Suprapubic skin (tissue), 4 donors: Measurements from ENCODE around the gene UBXN10. TPM values are rescaled to one million over a fixed set of nuclear protein-coding genes. Genes with fewer than 3 reads are reported as not detected.

Source experiments
- DNase-seq, 2 donors: peaks; one replicate each; pipeline ENCODE4 v3.0.0-alpha.2; 2019; ENCODE audit warnings: low spot score in 2 of 2
- H3K27ac ChIP-seq: fragments of 200-600 bp; sonication (generic); one replicate; pipeline ENCODE4 v1.5.1; 2019
- H3K27me3 ChIP-seq: fragments of 200-600 bp; sonication (generic); one replicate; pipeline ENCODE4 v1.5.1; 2019
- H3K36me3 ChIP-seq: fragments of 200-600 bp; sonication (generic); one replicate; pipeline ENCODE4 v1.5.1; 2019
- H3K4me1 ChIP-seq: fragments of 200-600 bp; sonication (generic); one replicate; pipeline ENCODE4 v1.5.1; 2019
- H3K4me3 ChIP-seq: fragments of 200-600 bp; sonication (generic); one replicate; pipeline ENCODE4 v1.5.1; 2019; ENCODE audit warnings: mild to moderate bottlenecking
- H3K9me3 ChIP-seq: fragments of 200-600 bp; sonication (generic); one replicate; pipeline ENCODE4 v1.5.1; 2019
- EP300 ChIP-seq: sonication (generic); formaldehyde crosslinking; IDR thresholded peaks from one replicate; pipeline ENCODE4 v1.6.1; 2017; ENCODE audit warnings: antibody characterized with exemption
- POLR2A ChIP-seq, 2 donors: fragments of 450-650 bp; IDR thresholded peaks; one replicate each; pipeline ENCODE4 v1.6.1; 2017; ENCODE audit warnings: antibody characterized with exemption in 2 of 2, mild to moderate bottlenecking in 2 of 2, moderate library complexity in 2 of 2
- POLR2AphosphoS5 ChIP-seq, 3 donors: sonication (generic); formaldehyde crosslinking; IDR thresholded peaks; one replicate each; pipeline ENCODE4 v1.6.1; 2017; ENCODE audit warnings: antibody characterized with exemption in 3 of 3
- WGBS: methylation state at CpG from one replicate; pipeline ENCODE4 v1.1.5; 2018; 5-methylcytosine and 5-hydroxymethylcytosine counted together
- total RNA-seq, 4 donors: library from RNA; depleted of rRNA; stranded (reverse); fragments of >200 nt; gene quantifications; one replicate each; pipeline ENCODE4 v1.1.0, GENCODE V29; 2016
- TF ChIP-seq, protein P1 (sequence below), 2 donors: fragments of 200-600 bp in 1 of 2; fragments of 450-650 bp in 1 of 2; sonication (generic) in 1 of 2; IDR thresholded peaks; one replicate each; pipeline ENCODE4 v1.5.1; 2016 to 2019; ENCODE audit warnings: antibody characterized with exemption in 2 of 2, mild to moderate bottlenecking in 1 of 2, moderate library complexity in 1 of 2

Gene UBXN10
- total RNA-seq, 4 donors from 2014 or later: 0.48 to 1.0 (median 0.68) TPM

DNA sequence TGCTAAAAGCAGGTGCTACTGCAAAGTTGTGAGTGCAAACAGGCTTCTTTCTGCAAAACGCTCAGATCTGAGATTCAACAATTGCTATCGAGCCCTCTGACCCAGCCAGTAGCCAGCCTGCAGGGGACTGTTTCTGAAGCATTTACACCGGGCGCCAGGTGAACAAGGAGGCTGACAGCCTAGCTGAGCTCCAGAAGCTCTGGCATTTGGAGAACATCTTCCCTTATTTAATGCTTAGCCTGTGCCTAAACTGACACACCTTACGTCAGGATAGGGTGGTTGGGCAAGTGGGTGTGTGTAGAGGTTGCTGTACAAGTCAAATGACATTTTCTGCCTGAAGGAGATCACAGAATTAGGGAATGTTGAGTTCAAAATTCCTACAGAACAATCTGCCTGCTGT, 16.3 kb downstream of the UBXN10 start:
- 80% methylated on average over 5 of the region's 5 CpGs for WGBS
- TF ChIP-seq POLR2AphosphoS5 (IDR thresholded peaks at IDR 0.05) (no peak), POLR2A (IDR thresholded peaks at IDR 0.05) (no peak), EP300 (no peak)
- TF ChIP-seq, protein P1, sequence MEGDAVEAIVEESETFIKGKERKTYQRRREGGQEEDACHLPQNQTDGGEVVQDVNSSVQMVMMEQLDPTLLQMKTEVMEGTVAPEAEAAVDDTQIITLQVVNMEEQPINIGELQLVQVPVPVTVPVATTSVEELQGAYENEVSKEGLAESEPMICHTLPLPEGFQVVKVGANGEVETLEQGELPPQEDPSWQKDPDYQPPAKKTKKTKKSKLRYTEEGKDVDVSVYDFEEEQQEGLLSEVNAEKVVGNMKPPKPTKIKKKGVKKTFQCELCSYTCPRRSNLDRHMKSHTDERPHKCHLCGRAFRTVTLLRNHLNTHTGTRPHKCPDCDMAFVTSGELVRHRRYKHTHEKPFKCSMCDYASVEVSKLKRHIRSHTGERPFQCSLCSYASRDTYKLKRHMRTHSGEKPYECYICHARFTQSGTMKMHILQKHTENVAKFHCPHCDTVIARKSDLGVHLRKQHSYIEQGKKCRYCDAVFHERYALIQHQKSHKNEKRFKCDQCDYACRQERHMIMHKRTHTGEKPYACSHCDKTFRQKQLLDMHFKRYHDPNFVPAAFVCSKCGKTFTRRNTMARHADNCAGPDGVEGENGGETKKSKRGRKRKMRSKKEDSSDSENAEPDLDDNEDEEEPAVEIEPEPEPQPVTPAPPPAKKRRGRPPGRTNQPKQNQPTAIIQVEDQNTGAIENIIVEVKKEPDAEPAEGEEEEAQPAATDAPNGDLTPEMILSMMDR (IDR thresholded peaks at IDR 0.05): no peak
- no peak for DNase-seq

DNA sequence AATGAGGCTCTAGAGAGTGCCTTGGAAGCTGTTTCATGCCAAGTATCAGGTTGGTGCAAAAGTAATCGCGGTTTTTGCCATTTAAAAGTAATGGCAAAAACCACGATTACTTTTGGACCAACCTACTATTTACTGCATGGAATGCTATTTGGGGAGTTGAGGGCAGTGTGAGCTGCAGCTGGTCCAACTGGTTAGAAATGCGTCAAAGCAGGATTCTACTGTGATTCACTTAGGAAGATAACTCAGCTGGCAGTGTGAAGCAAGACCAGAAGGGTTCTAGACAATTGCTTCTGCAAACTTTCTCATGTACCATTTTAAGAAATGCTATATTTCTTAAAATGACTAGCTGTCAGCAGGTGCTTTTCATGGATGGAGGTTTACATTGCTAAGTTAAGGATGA, 21.6 kb downstream of the UBXN10 start:
- TF ChIP-seq POLR2A (IDR thresholded peaks at IDR 0.05): no peak
- no peak for TF ChIP-seq POLR2AphosphoS5 (IDR thresholded peaks at IDR 0.05)
- no peak for TF ChIP-seq EP300
- TF ChIP-seq, protein P1 (IDR thresholded peaks at IDR 0.05): no peak
- DNase-seq: no peak
- H3K4me1 ChIP-seq: peaks cover 8% of the 10 kb centered on the region
- WGBS: 77% methylated on average over 4 of the region's 4 CpGs
- H3K27ac ChIP-seq: no peak overlapping the region
- peaks cover 5% of the 10 kb centered on the region for H3K27me3 ChIP-seq
- no peaks in the 10 kb centered on the region for H3K9me3 ChIP-seq
- no peaks in the 10 kb centered on the region for H3K36me3 ChIP-seq
- no peak overlapping the region for H3K4me3 ChIP-seq

More for the DNA sequence above, 16.3 kb downstream of the UBXN10 start:
- no peak overlapping the region for H3K4me3 ChIP-seq
- H3K9me3 ChIP-seq: no peaks in the 10 kb centered on the region
- no peaks in the 10 kb centered on the region for H3K4me1 ChIP-seq
- no peaks in the 10 kb centered on the region for H3K27me3 ChIP-seq
- no peak overlapping the region for H3K27ac ChIP-seq
- no peaks in the 10 kb centered on the region for H3K36me3 ChIP-seq

DNA sequence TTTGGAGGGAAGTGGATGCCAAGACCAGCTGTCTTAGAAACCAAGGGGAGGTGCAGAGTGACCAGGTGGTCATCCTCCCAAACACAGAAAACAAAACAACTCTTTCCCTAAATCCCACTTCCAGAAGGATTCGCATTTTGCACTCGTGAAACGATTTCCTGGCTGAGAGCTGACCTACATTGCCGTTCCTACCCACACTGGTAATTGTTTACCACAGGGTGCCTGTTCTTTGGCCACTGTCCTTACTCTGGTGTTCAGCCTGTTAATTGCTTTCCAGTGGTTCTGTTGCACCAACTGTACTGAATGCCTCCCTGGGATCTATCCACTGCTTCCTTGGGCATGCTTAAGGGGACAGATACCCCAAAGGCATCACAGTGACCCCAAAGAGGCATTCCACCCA, 23.6 kb downstream of the UBXN10 start:
- no peak overlapping the region for H3K27ac ChIP-seq
- H3K9me3 ChIP-seq: no peaks in the 10 kb centered on the region
- no peak for DNase-seq
- H3K4me3 ChIP-seq: no peak overlapping the region
- TF ChIP-seq, protein P1 (IDR thresholded peaks at IDR 0.05): no peak
- TF ChIP-seq POLR2A (IDR thresholded peaks at IDR 0.05) (no peak), EP300 (no peak), POLR2AphosphoS5 (IDR thresholded peaks at IDR 0.05) (no peak)
- no peaks in the 10 kb centered on the region for H3K36me3 ChIP-seq
- peaks cover 15% of the 10 kb centered on the region for H3K4me1 ChIP-seq
- peaks cover 12% of the 10 kb centered on the region for H3K27me3 ChIP-seq
- 81% methylated on average over 4 of the region's 4 CpGs for WGBS

DNA sequence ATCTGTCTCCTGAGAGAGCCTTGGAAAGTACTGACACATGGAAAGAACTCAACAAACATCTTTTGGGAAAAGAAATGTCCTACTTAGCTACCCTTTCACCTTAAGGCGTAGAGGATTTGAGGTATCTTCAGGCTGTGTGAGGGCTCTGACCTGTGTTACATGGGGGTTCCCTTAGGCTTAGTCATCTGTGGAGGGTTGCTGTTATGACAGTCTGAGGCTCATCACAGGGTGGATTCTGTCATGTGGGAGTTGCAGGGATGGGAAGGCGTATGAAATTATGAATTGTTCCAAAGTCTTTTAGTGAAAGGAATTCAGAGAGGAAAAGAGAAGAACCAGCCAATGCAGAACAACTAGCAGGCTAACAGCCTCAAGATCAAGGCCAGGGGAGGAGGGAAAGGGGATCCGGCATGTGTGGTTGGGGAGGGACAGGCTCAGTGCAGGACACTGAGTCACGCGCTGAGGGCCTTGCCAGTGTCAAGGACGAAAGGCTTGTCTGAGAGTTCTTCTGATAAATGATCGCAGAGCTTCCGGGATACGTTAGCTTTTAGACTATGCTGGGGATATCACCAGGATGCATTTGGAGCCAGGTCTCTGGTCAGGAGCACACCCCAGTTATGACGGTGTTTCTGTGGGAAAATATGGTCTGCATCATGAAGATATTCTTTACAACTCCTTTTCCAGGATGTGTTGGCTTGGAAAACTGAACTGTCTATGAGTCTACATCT, 25.0 kb downstream of the UBXN10 start:
- TF ChIP-seq POLR2AphosphoS5 (IDR thresholded peaks at IDR 0.05) (no peak), EP300 (no peak), POLR2A (IDR thresholded peaks at IDR 0.05) (no peak)
- TF ChIP-seq, protein P1 (IDR thresholded peaks at IDR 0.05): no peak
- Histone ChIP-seq H3K36me3 (no peaks in the 10 kb centered on the region), H3K9me3 (no peaks in the 10 kb centered on the region), H3K4me1 (peaks cover 15% of the 10 kb centered on the region), H3K27ac (no peak overlapping the region), H3K4me3 (no peak overlapping the region), H3K27me3 (peaks cover 22% of the 10 kb centered on the region)
- DNase-seq: no peak
- 84% methylated on average over 10 of the region's 10 CpGs for WGBS

DNA sequence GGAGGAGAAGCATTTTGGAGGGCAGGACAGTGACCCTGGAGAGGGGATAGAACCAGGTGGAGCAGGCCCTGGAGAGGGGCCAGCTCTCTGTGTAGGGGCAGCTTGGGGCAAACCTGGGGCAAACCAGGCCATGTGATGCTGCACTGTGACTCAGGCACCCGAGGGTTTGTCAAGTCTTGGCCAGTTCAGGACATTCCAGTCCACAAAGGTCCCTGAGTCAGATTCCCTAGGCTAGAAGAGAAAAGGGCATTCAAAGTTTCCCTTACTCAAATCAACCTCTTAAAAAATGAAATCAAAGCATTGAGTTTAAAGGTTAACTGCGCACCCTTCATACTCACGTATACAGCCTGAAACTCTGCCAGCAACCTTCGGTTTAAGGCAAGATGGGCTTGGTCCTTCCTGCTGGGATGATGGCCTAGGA, 25.6 kb downstream of the UBXN10 start:
- TF ChIP-seq POLR2A (IDR thresholded peaks at IDR 0.05) (no peak), POLR2AphosphoS5 (IDR thresholded peaks at IDR 0.05) (no peak), EP300 (no peak)
- TF ChIP-seq, protein P1 (IDR thresholded peaks at IDR 0.05): no peak
- Histone ChIP-seq H3K4me1 (peaks cover 15% of the 10 kb centered on the region), H3K27me3 (peaks cover 25% of the 10 kb centered on the region), H3K9me3 (no peaks in the 10 kb centered on the region), H3K36me3 (no peaks in the 10 kb centered on the region), H3K4me3 (no peak overlapping the region), H3K27ac (no peak overlapping the region)
- 55% methylated on average over 4 of the region's 4 CpGs for WGBS
- no peak for DNase-seq
